Frontal cortex (tissue), 4 donors: Measurements from ENCODE around the gene C12orf54. TPM values are rescaled to one million over a fixed set of nuclear protein-coding genes. Genes with fewer than 3 reads are reported as not detected.
"Not testable (repeated sequence)": the region's sequence is repeated elsewhere in the genome, so short reads cannot be mapped to it uniquely, and the experiment has no call there.

Experiments used
- DNase-seq, 2 donors: peaks; one replicate each; pipeline ENCODE4 v3.0.0; 2012; ENCODE audit warnings: low spot score in 2 of 2
- FAIRE-seq: peaks from 2 replicates; lab custom pipeline; 2012; peaks lifted over from hg19 to GRCh38; lab: Jason Lieb, UNC
- total RNA-seq: library from RNA; depleted of rRNA; stranded (reverse); fragments of >200 nt; gene quantifications from one replicate; pipeline ENCODE4 v1.2.3, GENCODE V29; 2014
- donor health status: control.
- donor health status: control.
- donor health status: control.

Gene C12orf54
- total RNA-seq, result not detected

GRCh38 chr12:48482198-48482597 is at the start of gene C12orf54:
Gene C12orf54 (plus strand): TSS chr12:48482498. CDS start chr12:48483297, 799 bp downstream.
- no peak for FAIRE-seq
- no peak for DNase-seq

- DNase-seq, FAIRE-seq: not testable (repeated sequence)
These were observed 48.3 kb upstream of the C12orf54 start for GRCh38 chr12:48434016-48434415.

GRCh38 chr12:48441069-48441468 is 41.2 kb upstream of the C12orf54 start:
- FAIRE-seq (no peak), DNase-seq (no peak)

GRCh38 chr12:48442179-48442847 is 40.0 kb upstream of the C12orf54 start:
- no peak for DNase-seq
- no peak for FAIRE-seq

GRCh38 chr12:48445538-48445937 is 36.8 kb upstream of the C12orf54 start:
- no peak for FAIRE-seq
- DNase-seq, result no peak

- no peak for FAIRE-seq
These were observed 36.0 kb upstream of the C12orf54 start for GRCh38 chr12:48446161-48446776.

GRCh38 chr12:48447755-48448154 is 34.5 kb upstream of the C12orf54 start:
- DNase-seq, result no peak
- no peak for FAIRE-seq

More at GRCh38 chr12:48446161-48446776, 36.0 kb upstream of the C12orf54 start:
- DNase-seq, result no peak

GRCh38 chr12:48451372-48451771 is 30.9 kb upstream of the C12orf54 start:
- DNase-seq (no peak), FAIRE-seq (no peak)

GRCh38 chr12:48452961-48453360 is 29.3 kb upstream of the C12orf54 start:
- not testable (repeated sequence) for FAIRE-seq, DNase-seq

- peak in 1 of 2 donors; percentile 14 for DNase-seq
- no peak for FAIRE-seq
These were observed 27.6 kb upstream of the C12orf54 start for GRCh38 chr12:48454667-48455066.

- DNase-seq (no peak), FAIRE-seq (no peak)
These were observed 27.2 kb upstream of the C12orf54 start for GRCh38 chr12:48455116-48455515.

- FAIRE-seq, result no peak
- no peak for DNase-seq
These were observed 23.0 kb upstream of the C12orf54 start for GRCh38 chr12:48459259-48459658.

- DNase-seq, result not testable (repeated sequence)
These were observed 13.3 kb upstream of the C12orf54 start for GRCh38 chr12:48469027-48469426.

GRCh38 chr12:48472259-48472658 is 10.0 kb upstream of the C12orf54 start, which contains the start of gene ANP32D:
Gene ANP32D (plus strand): TSS chr12:48472559. CDS start chr12:48472665, 106 bp downstream.
- DNase-seq, result no peak
- FAIRE-seq, result no peak

More at GRCh38 chr12:48469027-48469426, 13.3 kb upstream of the C12orf54 start:
- not testable (repeated sequence) for FAIRE-seq

- FAIRE-seq, result no peak
- DNase-seq, result no peak
These were observed 9.2 kb upstream of the C12orf54 start for GRCh38 chr12:48473061-48473460.

GRCh38 chr12:48474497-48474896 is 7.8 kb upstream of the C12orf54 start:
- not testable (repeated sequence) for FAIRE-seq, DNase-seq

- DNase-seq (no peak), FAIRE-seq (no peak)
These were observed 632 bp downstream of the C12orf54 start for GRCh38 chr12:48482930-48483329.

GRCh38 chr12:48486261-48486660 is 4.0 kb downstream of the C12orf54 start:
- FAIRE-seq, result no peak

GRCh38 chr12:48486679-48487078 is 4.4 kb downstream of the C12orf54 start:
- DNase-seq (no peak), FAIRE-seq (no peak)

More at GRCh38 chr12:48486261-48486660, 4.0 kb downstream of the C12orf54 start:
- DNase-seq, result no peak

GRCh38 chr12:48489012-48489411 is 6.7 kb downstream of the C12orf54 start:
- FAIRE-seq (no peak), DNase-seq (no peak)

GRCh38 chr12:48489456-48489855 is 7.2 kb downstream of the C12orf54 start:
- not testable (repeated sequence) for FAIRE-seq, DNase-seq
